DMS153 treated with DMSO at 0.1 percent for 48 hours (cell line): ENCODE results near the gene MTUS2.

Source experiments
- DNase-seq: peaks from one replicate; lab custom pipeline; 2025; ENCODE audit not compliant: unreplicated experiment; lab: John Stamatoyannopoulos, UW

Gene MTUS2

DNA sequence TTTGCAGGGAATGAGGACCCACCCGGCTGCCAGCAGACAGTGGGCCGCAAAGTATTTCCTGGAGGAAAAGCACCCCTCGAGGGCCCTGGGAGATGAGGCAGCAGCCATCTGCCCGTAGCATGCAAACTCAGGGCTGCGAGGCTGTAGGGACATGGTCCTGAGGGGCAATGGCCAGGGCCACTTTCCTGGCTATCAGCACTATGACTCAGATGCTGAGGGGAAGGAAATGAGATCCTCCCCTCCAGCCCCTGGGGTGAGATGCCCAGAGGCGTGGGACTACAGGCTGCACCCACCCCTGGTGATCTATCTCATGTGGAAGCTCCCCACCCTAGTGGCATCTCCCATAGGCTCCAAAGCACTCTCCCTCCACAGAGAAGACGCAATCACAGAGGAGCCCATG is 695.2 kb downstream of the MTUS2 start:
- DNase-seq = no peak

DNA sequence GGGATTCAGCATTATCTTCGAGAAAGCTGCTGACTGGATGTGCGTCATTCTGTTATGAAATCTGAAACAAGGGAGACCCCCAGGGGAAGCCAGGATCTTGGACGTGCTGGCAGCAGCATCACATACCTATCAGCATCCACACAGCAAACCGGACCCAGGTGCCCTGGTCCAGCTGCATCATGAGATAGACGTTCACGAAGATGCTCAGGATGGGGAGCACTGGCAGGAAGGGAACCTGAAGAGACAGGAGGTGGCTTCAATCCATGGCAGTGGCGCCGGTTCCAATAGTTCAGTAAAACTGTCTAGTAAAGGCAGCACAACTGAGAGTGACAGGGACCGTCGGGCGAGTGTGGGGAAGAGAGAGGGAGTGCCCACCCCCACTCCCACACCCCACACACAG is 695.9 kb downstream of the MTUS2 start:
- no peak for DNase-seq

DNA sequence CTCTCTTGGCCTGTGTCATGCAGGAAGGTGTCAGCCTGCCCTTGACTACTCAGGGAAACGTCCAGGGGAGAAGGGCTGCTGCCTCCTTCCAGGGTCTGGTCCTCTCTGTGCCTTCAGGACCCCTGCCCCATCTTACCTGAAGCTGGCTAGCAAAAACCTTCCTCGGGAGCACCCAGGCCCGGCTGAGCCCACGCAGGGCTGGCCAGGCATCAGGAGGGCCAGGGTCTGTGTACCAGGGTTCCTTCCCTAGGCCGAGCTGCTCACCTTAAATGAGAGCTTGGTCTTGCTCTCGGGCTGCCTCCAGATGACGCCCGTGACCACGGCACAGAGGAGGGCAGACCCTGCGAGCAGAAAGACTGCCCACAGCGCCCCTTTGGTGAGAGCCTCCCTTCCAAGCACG is 696.7 kb downstream of the MTUS2 start:
- no peak for DNase-seq

DNA sequence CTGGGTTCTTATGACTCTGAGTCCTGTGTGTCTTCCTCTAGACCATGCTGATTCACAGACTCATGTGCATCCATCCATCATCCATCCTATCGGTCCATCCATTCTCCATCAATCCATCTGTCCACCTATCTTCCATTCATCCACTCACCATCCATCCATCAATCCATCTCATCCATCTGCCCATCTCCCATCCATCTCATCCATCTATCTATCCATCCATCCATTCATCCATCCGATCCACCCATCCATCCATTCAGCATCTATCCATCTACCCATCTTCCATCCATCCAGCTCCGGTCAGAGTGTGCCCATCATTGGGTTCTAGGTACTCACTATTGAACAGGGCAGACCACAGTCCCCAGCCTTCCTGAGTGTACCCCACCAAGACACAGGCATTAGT is 699.8 kb downstream of the MTUS2 start:
- DNase-seq = no peak

DNA sequence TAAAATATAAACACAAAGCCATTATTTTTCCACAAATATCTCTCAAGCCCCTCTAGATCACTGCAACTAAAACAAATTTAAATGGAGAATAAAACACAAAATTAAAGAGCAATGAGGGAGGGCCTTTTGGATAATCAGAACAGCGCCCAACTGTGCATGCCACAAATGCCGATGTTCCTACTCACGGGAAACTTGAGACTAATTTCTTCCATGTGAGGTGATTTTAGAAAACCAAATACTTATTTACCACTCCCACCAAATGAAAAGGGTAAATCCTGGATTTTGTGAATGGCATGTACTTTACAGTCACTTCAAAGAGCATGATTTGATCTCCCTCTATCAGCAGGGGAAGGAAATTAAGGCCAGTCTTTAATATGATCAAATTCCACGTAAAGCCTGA is 700.5 kb downstream of the MTUS2 start:
- DNase-seq = no peak

DNA sequence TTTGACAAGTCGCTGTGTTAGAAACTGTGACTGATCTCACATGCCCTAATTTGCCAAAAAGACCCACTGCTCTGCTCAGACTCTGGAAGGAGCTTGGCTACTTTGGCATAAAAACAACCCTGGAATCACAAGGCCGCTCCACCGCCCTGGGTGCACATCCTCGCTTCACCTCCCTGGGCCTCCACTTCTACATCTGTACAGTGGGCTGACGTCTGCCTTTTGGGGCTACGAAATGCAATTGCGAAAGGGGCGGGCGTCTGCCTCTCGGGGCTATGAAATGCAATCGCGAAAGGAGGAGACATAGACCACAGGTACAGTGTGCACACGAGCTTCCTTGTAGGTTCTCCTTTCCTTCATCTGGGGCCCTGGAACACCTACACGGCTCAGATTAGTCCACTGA is 701.2 kb downstream of the MTUS2 start:
- no peak for DNase-seq

DNA sequence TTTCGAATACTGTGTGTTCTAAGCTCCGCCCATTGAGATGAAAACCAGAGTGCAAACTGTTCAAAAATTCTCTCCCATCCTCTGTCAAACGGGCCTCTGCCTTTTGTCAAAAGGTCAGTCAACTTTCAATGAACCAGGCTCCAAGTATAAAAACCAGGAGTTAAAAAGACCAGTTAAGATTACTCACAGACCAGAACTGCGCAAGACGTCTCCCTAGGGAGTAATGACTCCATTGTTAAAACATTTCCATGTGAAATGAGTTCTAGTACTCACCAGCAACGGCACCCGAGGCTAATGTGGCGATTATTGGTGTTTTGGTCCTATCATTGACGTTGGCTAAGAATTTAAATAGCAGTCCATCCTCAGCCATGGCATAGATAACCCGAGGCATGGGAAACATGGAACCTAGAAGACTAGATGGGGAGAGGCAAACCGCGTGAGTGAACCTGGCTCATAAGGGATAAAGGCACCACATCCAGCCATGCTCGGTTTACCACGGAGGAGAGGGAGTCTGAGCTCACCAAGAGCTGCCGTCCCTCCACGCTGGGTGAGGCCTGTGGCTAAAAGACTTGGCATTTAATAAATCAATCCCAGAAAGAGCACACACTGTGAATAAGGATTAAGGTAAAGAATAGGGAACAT is 702.0 kb downstream of the MTUS2 start:
- no peak for DNase-seq

DNA sequence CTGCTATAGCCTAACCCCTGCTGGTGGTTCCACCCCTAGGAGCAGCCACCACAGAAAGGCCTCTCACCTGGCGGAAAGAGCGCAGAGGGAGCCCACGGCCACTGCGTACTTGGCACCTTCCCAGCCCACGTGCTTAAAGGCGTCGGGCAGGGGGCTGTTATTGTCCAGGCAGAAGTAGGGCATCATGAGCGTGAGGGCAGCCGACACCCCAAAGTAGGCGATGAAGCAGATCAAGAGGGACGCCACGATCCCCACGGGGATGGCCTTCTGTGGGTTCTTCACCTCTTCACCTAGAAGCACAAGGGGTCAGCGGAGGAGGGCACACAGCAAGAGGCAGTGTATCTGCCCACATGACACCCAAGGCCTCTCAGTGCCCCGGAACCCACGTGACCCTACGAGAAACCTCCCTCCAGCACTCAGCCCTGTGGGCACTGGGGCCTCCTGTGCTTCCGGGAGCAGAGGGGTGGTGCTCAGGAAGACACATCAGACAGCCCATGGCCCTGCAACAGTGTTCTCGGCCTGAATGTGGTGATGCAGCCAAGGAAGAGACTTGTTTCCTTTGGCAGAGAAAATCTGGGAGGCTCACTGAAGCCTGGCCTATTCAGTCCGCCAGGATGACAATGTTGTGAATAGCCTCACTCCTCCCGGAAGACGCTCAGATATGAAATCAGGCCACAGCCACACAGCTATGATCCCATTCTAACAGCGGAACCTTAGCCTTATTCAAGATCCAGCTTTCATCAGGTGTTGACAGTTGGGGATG is 703.2 kb downstream of the MTUS2 start:
- no peak for DNase-seq

DNA sequence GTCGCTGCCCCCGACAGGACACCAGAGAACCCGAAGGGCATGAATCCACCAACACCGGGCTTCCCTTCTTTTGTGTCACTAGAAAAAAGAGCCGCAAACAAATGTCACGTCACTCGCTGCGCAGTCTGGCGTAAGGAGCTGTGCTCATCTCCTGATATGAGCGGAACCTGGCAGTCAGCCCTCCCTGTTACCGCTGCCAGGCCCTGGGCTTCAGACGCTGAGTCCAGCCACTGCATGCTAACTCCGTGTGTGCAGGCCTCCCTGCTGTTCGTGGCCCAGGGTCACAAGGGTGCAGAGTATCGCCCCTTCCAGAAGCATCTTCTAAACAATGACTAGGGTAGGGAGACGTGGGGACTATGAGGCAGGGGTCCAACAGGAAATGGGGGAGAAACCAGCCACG is 704.0 kb downstream of the MTUS2 start:
- no peak for DNase-seq

DNA sequence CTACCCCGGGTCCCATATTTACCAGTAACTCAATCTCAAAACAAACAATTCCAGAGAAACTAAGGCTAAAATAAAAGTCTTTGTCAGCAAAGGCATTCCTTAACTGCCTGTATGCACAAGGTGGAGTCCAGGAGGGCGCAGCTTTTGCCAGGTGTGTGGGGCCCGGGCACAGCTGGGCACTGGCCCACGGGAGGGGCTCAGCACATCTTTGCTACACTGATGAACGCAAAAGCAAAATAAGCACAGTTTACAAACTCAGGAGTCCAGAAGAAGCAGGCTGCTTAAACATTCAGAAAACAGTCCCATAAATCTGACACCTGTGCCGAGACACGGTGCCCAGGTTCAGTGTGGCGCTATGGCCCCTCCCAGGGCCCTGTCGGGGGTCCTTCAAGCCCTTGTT is 704.5 kb downstream of the MTUS2 start:
- DNase-seq = no peak

DNA sequence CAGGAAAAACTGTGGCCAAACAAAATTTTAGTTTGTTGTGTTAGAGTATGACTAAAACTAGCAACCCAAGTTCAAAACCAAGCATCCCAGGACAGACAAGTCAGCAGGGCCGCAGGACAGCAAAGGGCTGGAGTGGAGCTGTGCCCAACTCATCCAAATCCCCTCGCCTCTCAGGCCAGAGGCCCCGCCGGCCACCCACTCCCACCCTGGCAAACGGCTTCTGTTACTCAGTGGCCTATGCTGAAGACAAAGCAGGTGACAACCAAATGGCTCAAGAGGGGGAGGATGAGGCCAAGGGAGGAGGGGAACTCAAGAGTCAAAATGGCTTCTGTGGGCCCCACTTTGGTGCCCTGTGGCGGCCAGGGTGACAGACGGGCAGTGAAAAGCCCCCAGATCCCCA is 705.6 kb downstream of the MTUS2 start:
- DNase-seq = no peak

DNA sequence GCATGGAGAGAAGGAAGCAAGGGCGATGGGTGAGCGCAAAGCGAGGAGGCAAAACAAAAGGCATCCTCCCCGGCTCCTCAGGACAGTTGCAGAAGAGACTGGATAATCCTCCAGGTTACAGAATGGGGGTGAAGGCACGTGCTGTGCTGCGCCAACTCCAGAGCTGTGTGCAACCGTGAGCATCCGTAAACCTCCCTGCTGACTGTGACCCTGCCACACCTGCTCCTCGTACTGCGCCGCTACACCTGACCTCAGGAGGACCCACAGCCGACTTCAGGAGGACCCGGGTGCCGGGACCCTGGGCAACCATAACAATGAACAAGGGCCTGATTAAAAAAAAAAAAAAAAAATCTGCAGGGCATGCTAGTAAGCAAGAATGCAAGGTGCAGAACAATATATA is 706.6 kb downstream of the MTUS2 start:
- no peak for DNase-seq

DNA sequence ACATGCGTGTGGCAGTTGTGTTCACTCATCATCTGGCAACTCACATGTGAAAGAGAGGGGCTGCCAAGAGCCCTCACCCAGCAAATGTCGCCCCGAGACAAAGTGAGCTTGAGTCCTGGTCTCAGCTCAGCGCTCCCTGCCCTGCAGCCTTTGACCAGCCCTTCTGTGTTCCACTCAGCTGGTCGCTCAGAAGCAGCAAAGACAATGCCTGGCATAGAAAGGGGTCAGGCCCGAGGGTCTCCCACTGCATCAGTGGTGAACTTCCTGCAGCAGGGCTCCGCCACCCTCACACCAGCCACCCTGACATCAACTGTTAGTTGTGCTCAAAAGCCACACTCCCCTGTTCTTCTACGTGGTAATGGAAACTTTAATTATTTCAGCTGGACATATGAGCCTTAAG is 707.4 kb downstream of the MTUS2 start:
- no peak for DNase-seq

DNA sequence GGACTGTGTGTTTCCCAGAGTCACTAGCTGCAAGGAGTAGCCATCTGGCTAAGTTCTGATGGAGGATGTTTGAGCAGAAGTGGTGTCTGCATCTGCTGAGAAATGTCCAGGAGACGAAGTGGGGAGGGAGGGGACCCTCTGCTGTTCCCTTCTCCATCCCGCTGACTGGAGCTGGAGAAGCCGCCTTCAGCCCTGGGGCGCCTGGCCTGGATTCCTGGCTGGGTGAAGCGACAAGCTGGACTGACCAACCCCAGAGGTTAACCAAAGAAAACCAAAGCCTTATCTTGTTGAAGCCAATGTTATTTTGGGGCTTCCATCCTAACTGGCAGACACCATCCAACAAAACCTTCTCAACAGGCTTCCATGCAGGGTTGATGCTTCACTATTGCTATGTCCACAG is 707.8 kb downstream of the MTUS2 start:
- no peak for DNase-seq

DNA sequence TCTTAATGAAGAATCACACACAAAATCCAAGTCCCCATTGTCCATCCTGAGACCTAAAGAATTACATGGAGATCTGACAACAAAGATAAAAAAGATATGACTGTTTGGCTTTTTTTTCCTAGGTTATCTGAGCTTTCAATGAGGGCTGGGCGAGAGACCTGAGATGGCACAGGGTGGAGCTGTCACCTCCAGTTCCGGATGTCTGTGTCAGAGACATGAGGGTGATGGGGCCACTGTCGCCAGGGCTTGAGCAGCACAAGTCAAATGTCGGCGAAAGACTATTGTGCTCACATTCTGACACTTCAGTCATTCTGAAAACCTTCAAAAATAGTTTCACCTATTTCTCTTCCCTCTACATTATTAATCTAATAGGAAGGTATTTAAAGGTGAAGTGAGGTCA is 709.6 kb downstream of the MTUS2 start:
- no peak for DNase-seq

DNA sequence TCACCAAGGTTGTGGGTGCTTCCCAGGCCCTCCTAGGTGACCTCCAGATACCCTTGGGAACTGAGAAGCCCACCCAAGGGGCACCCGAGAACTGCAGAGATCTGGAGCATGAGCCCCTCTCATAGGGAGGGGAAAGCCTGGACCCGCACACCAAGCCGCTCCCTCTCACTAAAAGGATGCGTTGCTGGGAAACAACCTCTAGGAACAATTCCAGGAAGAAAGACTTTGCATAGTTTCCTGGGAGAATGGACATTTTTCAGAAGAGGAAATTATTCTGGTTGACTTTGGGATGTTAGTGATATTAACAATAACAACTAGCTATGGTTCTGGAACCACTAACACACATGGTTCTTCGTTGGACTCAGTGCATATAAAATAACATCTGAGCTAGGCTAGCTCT is 710.8 kb downstream of the MTUS2 start:
- no peak for DNase-seq

DNA sequence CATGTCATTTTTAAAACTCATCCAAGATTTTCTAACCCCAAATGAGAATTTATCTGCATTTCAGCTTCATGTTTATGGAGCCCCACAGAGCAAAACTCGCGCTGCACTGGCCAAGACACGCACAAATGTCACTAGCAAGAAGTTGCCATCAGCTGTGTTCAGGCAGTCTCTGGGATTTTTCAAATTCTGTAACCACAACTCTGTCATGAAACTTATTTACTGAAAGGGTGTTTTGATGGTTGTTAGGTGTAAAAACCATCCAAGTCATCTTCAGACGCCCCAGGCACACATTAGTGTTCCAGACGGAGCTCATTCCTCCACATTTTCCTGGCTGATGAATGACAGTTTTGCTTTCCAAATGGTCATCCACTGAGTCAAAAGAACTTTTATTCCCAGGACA is 712.0 kb downstream of the MTUS2 start:
- no peak for DNase-seq

DNA sequence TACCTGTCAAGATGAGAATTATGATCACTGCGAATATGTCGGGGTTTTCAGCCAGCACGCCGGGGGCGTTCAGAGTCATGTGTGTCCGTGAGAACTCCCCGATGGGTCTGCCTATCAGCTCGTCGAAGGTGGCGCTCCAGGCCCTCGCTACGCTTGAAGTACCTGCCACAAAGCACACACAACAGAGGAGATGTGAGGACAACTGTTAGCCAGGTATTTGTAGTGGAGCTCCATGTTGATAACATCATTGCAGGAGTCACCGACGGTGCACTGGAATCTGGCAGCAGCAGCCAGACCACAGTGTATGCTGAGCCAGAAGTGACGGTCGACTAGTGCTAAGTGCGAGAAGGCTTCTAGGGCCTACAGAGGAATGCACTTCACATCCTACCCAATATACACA is 712.7 kb downstream of the MTUS2 start:
- no peak for DNase-seq

DNA sequence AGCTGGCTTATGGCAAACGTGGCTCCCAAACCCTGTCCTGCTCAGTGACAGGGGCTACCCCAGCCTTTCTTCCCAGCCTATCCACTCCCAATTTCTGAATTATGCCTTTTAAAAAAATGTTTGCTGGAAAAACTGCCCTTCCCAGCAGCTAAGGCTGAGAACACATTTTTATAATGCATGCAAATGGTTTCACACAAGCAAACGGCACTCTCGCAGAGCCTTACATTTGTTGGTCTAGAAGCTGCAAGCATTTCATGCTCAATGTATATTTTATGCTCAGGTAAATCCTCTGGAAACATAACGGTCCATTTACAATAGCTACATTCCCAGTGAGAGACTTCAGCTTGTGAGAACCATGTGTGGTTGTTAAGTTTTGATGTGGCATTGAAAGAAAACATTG is 713.9 kb downstream of the MTUS2 start:
- no peak for DNase-seq

DNA sequence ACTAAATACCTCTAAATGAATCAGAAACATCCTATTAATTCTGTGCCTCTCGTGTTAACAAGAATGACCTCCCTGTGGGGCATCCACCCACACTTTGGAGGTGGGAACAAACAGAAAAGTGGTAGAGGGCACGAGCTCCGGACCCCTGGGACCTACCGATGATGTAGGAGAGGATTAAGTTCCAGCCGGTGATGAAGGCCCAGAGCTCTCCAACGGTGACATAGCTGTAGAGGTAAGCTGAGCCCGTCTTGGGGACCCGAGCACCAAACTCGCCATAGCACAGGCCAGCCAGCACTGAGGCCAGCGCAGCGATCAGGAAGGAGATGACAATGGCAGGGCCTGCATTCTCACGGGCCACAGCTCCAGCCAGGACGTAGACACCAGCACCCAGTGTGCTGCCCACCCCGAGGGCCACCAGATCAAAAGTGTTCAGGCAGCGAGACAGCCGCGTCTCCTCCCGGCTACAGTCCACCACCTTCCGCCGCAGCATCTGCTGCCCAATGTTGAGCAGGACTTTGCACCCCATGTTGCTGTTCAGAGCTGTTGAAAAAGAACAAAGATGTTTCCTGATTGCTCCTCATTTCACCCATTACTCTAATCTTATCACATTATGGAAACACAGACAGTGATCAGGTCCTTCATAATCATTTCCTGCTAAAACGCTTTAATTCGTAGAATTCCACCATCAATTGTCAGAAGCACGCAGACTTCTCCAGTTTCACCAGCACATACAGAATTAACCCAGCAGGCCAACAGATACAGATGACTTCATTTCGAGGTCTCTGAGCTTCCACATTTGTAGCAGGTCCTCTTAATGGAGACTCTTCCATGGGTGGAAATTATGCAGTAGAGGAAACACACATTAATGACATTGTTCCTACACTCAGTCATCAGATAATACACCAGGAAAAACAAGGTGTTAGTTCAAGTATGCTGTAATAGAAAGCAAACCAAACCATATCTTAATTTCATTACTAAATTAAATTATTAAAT is 715.8 kb downstream of the MTUS2 start:
- no peak for DNase-seq

DNA sequence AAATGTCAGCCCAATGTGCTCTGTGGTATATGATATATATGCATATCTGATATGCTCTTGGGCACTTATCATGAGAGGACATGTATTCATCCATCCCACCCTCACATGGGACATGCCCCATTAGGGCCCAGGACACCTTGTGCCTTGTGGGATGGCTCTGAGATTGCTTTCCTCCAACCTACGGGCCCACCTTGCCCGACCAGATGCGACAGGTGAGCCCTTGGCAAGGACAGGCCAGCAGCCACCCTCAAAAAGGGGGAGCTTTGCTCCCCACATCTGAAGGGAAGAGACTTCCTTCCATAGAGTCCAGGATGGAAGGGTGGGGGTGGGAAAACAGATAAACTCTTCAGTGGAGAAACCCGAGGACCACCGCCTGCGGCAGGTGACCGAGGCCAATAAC is 716.7 kb downstream of the MTUS2 start:
- DNase-seq = no peak
